SK-N-DZ (cell line): ENCODE results near the gene ANAPC1.
"Not testable (repeated sequence)": the region's sequence is repeated elsewhere in the genome, so short reads cannot be mapped to it uniquely, and the experiment has no call there.

Experiments used
- DNase-seq: peaks from one replicate; pipeline ENCODE4 v3.0.0-alpha.2; 2015; ENCODE audit warnings: low spot score

Gene ANAPC1

GRCh38 chr2:111828217-111828766 is 55.7 kb downstream of the ANAPC1 start:
- DNase-seq: not testable (repeated sequence)

GRCh38 chr2:111812970-111813622 is 70.9 kb downstream of the ANAPC1 start:
- DNase-seq: not testable (repeated sequence)

- not testable (repeated sequence) for DNase-seq
These were observed 93.4 kb downstream of the ANAPC1 start for GRCh38 chr2:111790633-111791032.

GRCh38 chr2:111784081-111784480 is 99.9 kb downstream of the ANAPC1 start:
- not testable (repeated sequence) for DNase-seq

- DNase-seq: not testable (repeated sequence)
These were observed 101.8 kb downstream of the ANAPC1 start for GRCh38 chr2:111782195-111782594.

- not testable (repeated sequence) for DNase-seq
These were observed 102.4 kb downstream of the ANAPC1 start for GRCh38 chr2:111781443-111782094.

- DNase-seq: not testable (repeated sequence)
These were observed 106.8 kb downstream of the ANAPC1 start for GRCh38 chr2:111777155-111777554.

- DNase-seq: not testable (repeated sequence)
These were observed 107.7 kb downstream of the ANAPC1 start for GRCh38 chr2:111776296-111776695.

- not testable (repeated sequence) for DNase-seq
These were observed 111.8 kb downstream of the ANAPC1 start for GRCh38 chr2:111772180-111772579.

GRCh38 chr2:111770916-111771658 is 112.9 kb downstream of the ANAPC1 start:
- DNase-seq: not testable (repeated sequence)

GRCh38 chr2:111768266-111769190 is 115.5 kb downstream of the ANAPC1 start:
- DNase-seq: not testable (repeated sequence)

- not testable (repeated sequence) for DNase-seq
These were observed 116.9 kb downstream of the ANAPC1 start for GRCh38 chr2:111767087-111767486.

- not testable (repeated sequence) for DNase-seq
These were observed 117.7 kb downstream of the ANAPC1 start for GRCh38 chr2:111766295-111766694.

GRCh38 chr2:111764151-111764550 is 119.8 kb downstream of the ANAPC1 start:
- not testable (repeated sequence) for DNase-seq

GRCh38 chr2:111760697-111761284 is 123.2 kb downstream of the ANAPC1 start:
- DNase-seq: not testable (repeated sequence)

GRCh38 chr2:111752533-111752932 is 131.5 kb downstream of the ANAPC1 start:
- DNase-seq: not testable (repeated sequence)

GRCh38 chr2:111750641-111751040 is 133.4 kb downstream of the ANAPC1 start:
- not testable (repeated sequence) for DNase-seq

- DNase-seq: not testable (repeated sequence)
These were observed 135.6 kb downstream of the ANAPC1 start for GRCh38 chr2:111748429-111748828.

- DNase-seq: not testable (repeated sequence)
These were observed 136.4 kb downstream of the ANAPC1 start for GRCh38 chr2:111747410-111748115.

- not testable (repeated sequence) for DNase-seq
These were observed 139.2 kb downstream of the ANAPC1 start for GRCh38 chr2:111744751-111745150.
